Caco-2 (cell line): ENCODE results near the gene MEGF9. TPM values are rescaled to one million over a fixed set of nuclear protein-coding genes. Genes with fewer than 3 reads are reported as not detected.
"Not testable (repeated sequence)": the region's sequence is repeated elsewhere in the genome, so short reads cannot be mapped to it uniquely, and the experiment has no call there.

Experiments used
- BruUV-seq: library from RNA; stranded (reverse); fragments of 400-500 nt; replicated peaks from 2 replicates; lab custom pipeline; 2021; lab: Mats Ljungman, UMichigan
- CTCF ChIA-PET: fragments of 300-600 bp; sonication (Branson Sonifier 250); formaldehyde crosslinking; loops from one replicate; lab custom pipeline; 2022; ENCODE audit warnings: antibody characterized with exemption; lab: Charles Lee
- POLR2A ChIA-PET: fragments of 300-600 bp; sonication (Branson Sonifier 250); formaldehyde crosslinking; loops from one replicate; lab custom pipeline; 2022; ENCODE audit warnings: antibody characterized with exemption; lab: Charles Lee
- DNase-seq, 2 experiments: peaks; one replicate each; pipeline versions ENCODE4 v3.0.0 to v3.0.0-alpha.2; 2020 to 2022
- H3K27me3 ChIP-seq: replicated peaks from 2 replicates; pipeline ENCODE4 v1.6.0; 2011; ENCODE audit warnings: low read length; ENCODE audit not compliant: control insufficient read depth, insufficient read depth
- H3K36me3 ChIP-seq: 2 replicates; pipeline ENCODE4 v1.5.1; 2011; ENCODE audit warnings: low read length; ENCODE audit not compliant: control insufficient read depth, insufficient read depth
- H3K4me1 ChIP-seq: fragments of 250-450 bp; sonication (Bioruptor Pico); 2 replicates; pipeline ENCODE4 v1.5.1; 2020; ENCODE audit warnings: mild to moderate bottlenecking
- H3K4me3 ChIP-seq: 2 replicates; pipeline ENCODE4 v1.5.1; 2011; ENCODE audit warnings: low read depth, mild to moderate bottlenecking, control low read depth, low read length
- H3K9me3 ChIP-seq: fragments of 250-450 bp; sonication (Bioruptor Pico); 2 replicates; pipeline ENCODE4 v1.5.1; 2020; ENCODE audit warnings: mild to moderate bottlenecking, moderate library complexity
- H3K27ac Mint-ChIP-seq: one replicate; pipeline ENCODE4 v1.8.0; 2022; ENCODE audit warnings: mixed read lengths; ENCODE audit not compliant: unreplicated experiment
- H3K27me3 Mint-ChIP-seq: one replicate; pipeline ENCODE4 v1.8.0; 2022; ENCODE audit warnings: mixed read lengths; ENCODE audit not compliant: insufficient read depth, unreplicated experiment
- H3K36me3 Mint-ChIP-seq: one replicate; pipeline ENCODE4 v1.8.0; 2022; ENCODE audit warnings: mild to moderate bottlenecking, mixed read lengths; ENCODE audit not compliant: insufficient read depth, unreplicated experiment
- H3K4me1 Mint-ChIP-seq: one replicate; pipeline ENCODE4 v1.8.0; 2022; ENCODE audit warnings: low read depth, mixed read lengths; ENCODE audit not compliant: unreplicated experiment
- H3K4me3 Mint-ChIP-seq: one replicate; pipeline ENCODE4 v1.8.0; 2022; ENCODE audit warnings: mild to moderate bottlenecking, moderate library complexity, mixed read lengths; ENCODE audit not compliant: unreplicated experiment
- H3K9me3 Mint-ChIP-seq: one replicate; pipeline ENCODE4 v1.8.0; 2022; ENCODE audit warnings: mixed read lengths; ENCODE audit not compliant: unreplicated experiment
- intact Hi-C: fragments of 100-400 bp; cut with micrococcal nuclease; formaldehyde crosslinking; loops from one replicate; pipeline ENCODE4 v1.10.0; 2022; ENCODE audit not compliant: unreplicated experiment
- total RNA-seq: library from RNA; stranded (reverse); gene quantifications from 2 replicates; pipeline ENCODE4 v1.2.3, GENCODE V29; 2022
- TF ChIP-seq, protein P1 (sequence below), 2 experiments: fragments of 200-600 bp in 1 of 2; IDR thresholded peaks; 1 replicate in 1 of 2; 2 replicates in 1 of 2; pipeline versions ENCODE4 v1.5.1 to v1.8.0; 2011 to 2022; ENCODE audit warnings: antibody characterized with exemption in 1 of 2, control low read depth in 1 of 2, inconsistent platforms in 1 of 2, low read depth in 1 of 2, low read length in 1 of 2, mild to moderate bottlenecking in 1 of 2, moderate library complexity in 1 of 2; ENCODE audit not compliant: insufficient read depth in 1 of 2, severe bottlenecking in 1 of 2, unreplicated experiment in 1 of 2

The MEGF9 gene
- total RNA-seq, 1 experiment from 2014 or later = 2.9 TPM

DNA sequence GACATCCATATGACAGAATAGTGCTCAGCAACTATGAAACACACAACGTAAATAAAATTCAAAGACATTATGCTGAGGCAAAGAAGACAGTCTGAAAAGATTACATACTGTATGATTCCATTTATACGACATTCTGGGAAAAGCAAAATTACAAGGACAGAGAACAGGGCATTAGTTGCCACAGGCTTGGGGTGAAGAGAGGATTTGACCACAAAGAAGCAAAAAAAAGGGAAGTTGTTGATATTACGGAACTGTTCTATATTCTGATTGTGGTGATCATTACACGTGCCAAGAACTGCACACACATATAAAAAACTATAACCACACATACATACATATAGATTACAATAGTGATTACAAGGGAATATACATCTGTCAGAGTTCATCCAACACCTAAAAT, 158.4 kb downstream of the MEGF9 start:
- H3K4me3 Mint-ChIP-seq = no peak overlapping the region
- no peaks in the 10 kb centered on the region; the same call in 1 of the 2 replicates for H3K9me3 ChIP-seq
- H3K4me1 ChIP-seq = no peaks in the 10 kb centered on the region
- no peaks in the 10 kb centered on the region for H3K27me3 Mint-ChIP-seq
- POLR2A ChIA-PET = no interaction called here
- H3K9me3 Mint-ChIP-seq = no peaks in the 10 kb centered on the region
- DNase-seq = no peak
- intact Hi-C loops = no loop called here
- no peak overlapping the region for H3K27ac Mint-ChIP-seq
- H3K36me3 Mint-ChIP-seq = peaks cover 39% of the 10 kb centered on the region
- CTCF ChIA-PET = no interaction called here
- no TSS peak for BruUV-seq
- H3K4me3 ChIP-seq = no peak overlapping the region
- TF ChIP-seq, protein P1, sequence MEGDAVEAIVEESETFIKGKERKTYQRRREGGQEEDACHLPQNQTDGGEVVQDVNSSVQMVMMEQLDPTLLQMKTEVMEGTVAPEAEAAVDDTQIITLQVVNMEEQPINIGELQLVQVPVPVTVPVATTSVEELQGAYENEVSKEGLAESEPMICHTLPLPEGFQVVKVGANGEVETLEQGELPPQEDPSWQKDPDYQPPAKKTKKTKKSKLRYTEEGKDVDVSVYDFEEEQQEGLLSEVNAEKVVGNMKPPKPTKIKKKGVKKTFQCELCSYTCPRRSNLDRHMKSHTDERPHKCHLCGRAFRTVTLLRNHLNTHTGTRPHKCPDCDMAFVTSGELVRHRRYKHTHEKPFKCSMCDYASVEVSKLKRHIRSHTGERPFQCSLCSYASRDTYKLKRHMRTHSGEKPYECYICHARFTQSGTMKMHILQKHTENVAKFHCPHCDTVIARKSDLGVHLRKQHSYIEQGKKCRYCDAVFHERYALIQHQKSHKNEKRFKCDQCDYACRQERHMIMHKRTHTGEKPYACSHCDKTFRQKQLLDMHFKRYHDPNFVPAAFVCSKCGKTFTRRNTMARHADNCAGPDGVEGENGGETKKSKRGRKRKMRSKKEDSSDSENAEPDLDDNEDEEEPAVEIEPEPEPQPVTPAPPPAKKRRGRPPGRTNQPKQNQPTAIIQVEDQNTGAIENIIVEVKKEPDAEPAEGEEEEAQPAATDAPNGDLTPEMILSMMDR (IDR thresholded peaks at IDR 0.05; ENCODE audit: insufficient read depth in 1 of 2, low read depth in 1 of 2, low read length in 1 of 2, severe bottlenecking in 1 of 2, unreplicated experiment in 1 of 2) = no peak
- H3K4me1 Mint-ChIP-seq = no peaks in the 10 kb centered on the region
- no peaks in the 10 kb centered on the region for H3K27me3 ChIP-seq
- no peaks in the 10 kb centered on the region for H3K36me3 ChIP-seq

DNA sequence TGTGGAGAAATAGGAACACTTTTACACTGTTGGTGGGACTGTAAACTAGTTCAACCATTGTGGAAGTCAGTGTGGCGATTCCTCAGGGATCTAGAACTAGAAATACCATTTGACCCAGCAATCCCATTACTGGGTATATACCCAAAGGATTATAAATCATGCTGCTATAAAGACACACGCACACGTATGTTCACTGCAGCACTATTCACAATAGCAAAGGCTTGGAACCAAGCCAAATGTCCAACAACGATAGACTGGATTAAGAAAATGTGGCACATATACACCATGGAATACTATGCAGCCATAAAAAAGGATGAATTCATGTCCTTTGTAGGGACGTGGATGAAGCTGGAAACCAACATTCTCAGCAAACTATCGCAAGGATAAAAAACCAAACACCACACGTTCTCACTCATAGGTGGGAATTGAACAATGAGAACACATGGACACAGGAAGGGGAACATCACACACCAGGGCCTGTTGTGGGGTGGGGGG, 162.0 kb downstream of the MEGF9 start:
- H3K4me1 ChIP-seq, BruUV-seq, H3K4me3 Mint-ChIP-seq, DNase-seq, H3K4me1 Mint-ChIP-seq, H3K9me3 ChIP-seq, H3K4me3 ChIP-seq, H3K9me3 Mint-ChIP-seq, H3K27ac Mint-ChIP-seq, POLR2A ChIA-PET, intact Hi-C loops, CTCF ChIA-PET, H3K27me3 ChIP-seq, H3K27me3 Mint-ChIP-seq, H3K36me3 ChIP-seq: not testable (repeated sequence)
- H3K36me3 Mint-ChIP-seq = peaks cover 41% of the 10 kb centered on the region

Other genes with a start within 250 kb of the MEGF9 start
- gene CDK5RAP2, start 134.3 kb downstream of the MEGF9 start, total RNA-seq = 68.2 and 71.3 TPM in 2 replicates
- 72.7 and 74.3 TPM in 2 replicates for gene FBXW2, start 78.9 kb upstream of the MEGF9 start, total RNA-seq
- 53.7 and 68.1 TPM in 2 replicates for gene PSMD5, start 128.5 kb upstream of the MEGF9 start, total RNA-seq
- gene PHF19, start 162.7 kb upstream of the MEGF9 start, total RNA-seq = 75.9 and 76.3 TPM in 2 replicates
- 1.1 and 1.3 TPM in 2 replicates for gene TRAF1, start 212.3 kb upstream of the MEGF9 start, total RNA-seq